ENCODE measurements around the gene FOXD4L1. TPM values are rescaled to one million over a fixed set of nuclear protein-coding genes. Genes with fewer than 3 reads are reported as not detected.
A peak's percentile ranks its signal among the peaks of the same experiment; 100 is the strongest.
"Not testable (repeated sequence)": the region's sequence is repeated elsewhere in the genome, so short reads cannot be mapped to it uniquely, and the experiment has no call there.

The FOXD4L1 gene
- polyA plus RNA-seq, 6 donors from 2014 or later: not detected

- peak overlapping the region; percentile 4 to 82 (median 66) for H3K4me3 Mint-ChIP-seq
- H3K9me3 Mint-ChIP-seq, H3K27ac Mint-ChIP-seq, H3K4me1 Mint-ChIP-seq, H3K27me3 Mint-ChIP-seq, H3K36me3 Mint-ChIP-seq, DNase-seq: not testable (repeated sequence)
- ATAC-seq (ENCODE audit: low read depth in 2 of 2): peak; percentile 54 to 57
These were observed 42.9 kb downstream of the FOXD4L1 start for GRCh38 chr2:113541204-113541975.

GRCh38 chr2:113541976-113542485 is 43.6 kb downstream of the FOXD4L1 start:
- not testable (repeated sequence) for DNase-seq, H3K27ac Mint-ChIP-seq, H3K27me3 Mint-ChIP-seq, H3K9me3 Mint-ChIP-seq, H3K4me1 Mint-ChIP-seq, H3K36me3 Mint-ChIP-seq
- peak overlapping the region in 7 of 8 donors; percentile 60 to 86 (median 83) for H3K4me3 Mint-ChIP-seq
- ATAC-seq (ENCODE audit: low read depth in 2 of 2): peak in 1 of 2 donors; percentile 21

- not testable (repeated sequence) for H3K9me3 Mint-ChIP-seq; H3K27me3 Mint-ChIP-seq; ATAC-seq (ENCODE audit: low read depth in 2 of 2); DNase-seq; H3K4me1 Mint-ChIP-seq; H3K36me3 Mint-ChIP-seq
- peak overlapping the region; percentile 60 to 86 (median 80) for H3K4me3 Mint-ChIP-seq
- peak overlapping the region in 1 of 6 donors; percentile 63 for H3K27ac Mint-ChIP-seq
These were observed 44.1 kb downstream of the FOXD4L1 start for GRCh38 chr2:113542529-113542928.

Other genes with a start within 250 kb of the FOXD4L1 start
- gene PAX8, start 219.7 kb upstream of the FOXD4L1 start, polyA plus RNA-seq (ENCODE audit: low read depth in 6 of 6): under 1 TPM in 4 of 6 donors, not detected in 2; 0.11 to 0.49 (median 0.38) TPM
- 10 to 100 TPM; 29.0 to 47.0 (median 34.0) TPM for gene ZNG1B, start 61.0 kb upstream of the FOXD4L1 start, polyA plus RNA-seq (ENCODE audit: low read depth in 6 of 6)
- gene RABL2A, start 128.6 kb downstream of the FOXD4L1 start, polyA plus RNA-seq (ENCODE audit: low read depth in 6 of 6): 10 to 100 TPM; 11.3 to 19.7 (median 16.6) TPM